ENCODE measurements around the gene SLC38A3.
"Not testable (repeated sequence)": the region's sequence is repeated elsewhere in the genome, so short reads cannot be mapped to it uniquely, and the experiment has no call there.

SLC38A3 gene

DNA sequence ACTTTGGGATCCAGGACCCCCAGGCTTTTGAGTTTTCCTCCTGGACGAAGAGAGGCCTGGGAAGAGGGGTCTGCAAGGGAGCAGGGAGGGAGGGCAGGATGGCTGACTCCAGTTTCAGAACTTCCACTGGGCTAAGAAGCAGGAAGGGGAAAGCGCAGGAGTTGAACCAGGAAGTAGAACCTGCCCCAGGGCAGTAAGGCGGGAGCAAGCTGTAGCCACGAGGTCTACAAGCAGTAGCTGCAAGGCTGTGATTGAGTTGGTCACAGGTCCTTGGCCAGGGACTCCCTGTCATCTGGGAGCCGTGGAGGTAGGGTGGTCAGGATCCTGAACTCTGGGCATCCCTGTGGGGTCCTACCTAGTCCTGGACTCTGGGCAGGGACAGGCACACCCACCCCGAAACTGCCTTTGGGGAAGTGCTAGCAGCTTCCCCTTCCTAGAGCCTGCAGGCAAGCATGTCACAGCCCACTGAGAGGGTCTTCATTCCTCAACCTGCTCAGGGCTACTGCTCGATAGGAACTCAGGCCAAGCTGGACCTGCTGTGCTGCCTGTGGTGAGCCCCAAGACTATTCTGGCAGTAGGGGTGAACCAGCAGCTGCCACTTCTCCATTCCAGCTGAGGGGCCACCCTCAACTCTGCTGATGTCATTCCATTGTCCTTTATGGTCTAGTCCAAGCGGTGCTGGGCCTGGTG is 25.2 kb downstream of the SLC38A3 start:
- no peak for DNase-seq (ENCODE audit: low read depth in 1 of 2, low spot score in 1 of 2)

DNA sequence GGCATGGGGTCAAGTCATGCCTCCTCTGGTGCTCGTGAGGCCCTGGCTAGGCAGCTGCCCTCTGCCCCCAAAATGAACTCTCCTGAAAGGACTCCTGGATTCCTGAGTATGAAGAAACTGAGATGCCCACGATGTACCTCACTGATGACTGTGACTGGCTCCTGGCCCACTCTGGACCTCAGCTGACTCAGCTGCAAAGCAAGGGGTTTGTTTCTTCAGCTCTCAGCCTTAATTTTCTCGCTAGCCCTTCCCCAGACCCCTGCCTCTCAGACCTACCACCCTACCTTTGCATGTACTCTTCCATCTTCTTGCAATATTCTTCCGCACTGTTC is 25.7 kb downstream of the SLC38A3 start:
- no peak for DNase-seq (ENCODE audit: low read depth in 1 of 2, low spot score in 1 of 2)

DNA sequence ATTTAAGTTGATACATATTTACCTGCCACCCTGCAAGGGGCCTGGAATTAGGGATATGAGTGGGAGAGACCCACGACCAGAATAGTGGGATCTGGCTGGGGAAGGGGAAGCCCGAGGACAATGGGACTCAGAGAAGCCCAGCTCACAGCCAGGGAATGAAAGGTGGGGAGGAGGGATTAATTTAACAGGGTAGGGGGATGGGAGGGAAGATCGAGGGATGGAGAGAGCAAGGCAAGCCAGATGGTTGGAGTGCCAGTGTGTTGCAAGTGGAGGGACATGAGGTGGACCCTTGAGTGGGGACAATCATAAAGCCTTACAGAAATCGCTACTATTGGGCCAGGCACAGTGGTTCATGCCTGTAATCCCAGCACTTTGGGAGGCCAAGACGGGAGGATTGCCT is 26.5 kb downstream of the SLC38A3 start:
- no peak for DNase-seq (ENCODE audit: low read depth in 1 of 2, low spot score in 1 of 2)

DNA sequence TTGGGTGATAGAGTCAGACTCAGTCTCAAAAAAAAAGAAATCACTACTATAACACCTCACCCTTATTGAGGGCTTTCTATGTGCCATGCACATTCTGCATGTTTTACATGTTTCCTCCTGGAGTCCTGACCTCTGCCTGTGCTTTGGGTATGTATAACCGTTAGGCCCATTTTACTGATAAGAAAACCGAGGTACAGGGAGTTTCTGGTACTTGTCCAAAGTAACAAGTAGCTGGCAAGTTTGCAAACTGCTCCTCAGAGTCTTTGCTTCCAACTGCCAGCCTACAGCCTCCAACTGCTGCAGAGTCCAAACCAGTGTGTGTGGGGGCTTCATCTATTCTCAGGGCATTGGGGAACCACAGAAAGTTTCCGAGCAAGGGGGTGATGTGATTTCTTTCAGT is 27.2 kb downstream of the SLC38A3 start:
- no peak for DNase-seq (ENCODE audit: low read depth in 1 of 2, low spot score in 1 of 2)

DNA sequence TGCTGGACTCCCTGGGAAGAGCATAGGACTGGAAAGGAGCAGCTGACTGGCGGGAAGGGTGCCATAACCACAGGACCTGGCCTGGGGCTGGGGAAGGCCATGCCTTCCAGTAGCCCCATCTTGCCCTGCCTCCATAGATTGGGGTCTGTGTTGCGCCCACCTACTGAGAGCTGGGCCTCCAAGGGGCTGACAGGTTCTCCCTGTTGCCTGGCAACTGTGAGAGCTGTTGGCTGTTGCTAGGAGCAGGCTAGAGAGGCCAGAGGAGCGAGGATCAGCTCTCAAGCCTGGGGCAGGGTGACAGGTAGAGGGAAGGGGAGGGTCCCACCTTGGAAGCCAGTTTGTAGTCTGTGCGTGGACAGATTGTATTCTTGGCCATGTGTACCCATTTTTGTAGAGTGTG is 28.1 kb downstream of the SLC38A3 start:
- DNase-seq (ENCODE audit: low read depth in 1 of 2, low spot score in 1 of 2), result no peak

DNA sequence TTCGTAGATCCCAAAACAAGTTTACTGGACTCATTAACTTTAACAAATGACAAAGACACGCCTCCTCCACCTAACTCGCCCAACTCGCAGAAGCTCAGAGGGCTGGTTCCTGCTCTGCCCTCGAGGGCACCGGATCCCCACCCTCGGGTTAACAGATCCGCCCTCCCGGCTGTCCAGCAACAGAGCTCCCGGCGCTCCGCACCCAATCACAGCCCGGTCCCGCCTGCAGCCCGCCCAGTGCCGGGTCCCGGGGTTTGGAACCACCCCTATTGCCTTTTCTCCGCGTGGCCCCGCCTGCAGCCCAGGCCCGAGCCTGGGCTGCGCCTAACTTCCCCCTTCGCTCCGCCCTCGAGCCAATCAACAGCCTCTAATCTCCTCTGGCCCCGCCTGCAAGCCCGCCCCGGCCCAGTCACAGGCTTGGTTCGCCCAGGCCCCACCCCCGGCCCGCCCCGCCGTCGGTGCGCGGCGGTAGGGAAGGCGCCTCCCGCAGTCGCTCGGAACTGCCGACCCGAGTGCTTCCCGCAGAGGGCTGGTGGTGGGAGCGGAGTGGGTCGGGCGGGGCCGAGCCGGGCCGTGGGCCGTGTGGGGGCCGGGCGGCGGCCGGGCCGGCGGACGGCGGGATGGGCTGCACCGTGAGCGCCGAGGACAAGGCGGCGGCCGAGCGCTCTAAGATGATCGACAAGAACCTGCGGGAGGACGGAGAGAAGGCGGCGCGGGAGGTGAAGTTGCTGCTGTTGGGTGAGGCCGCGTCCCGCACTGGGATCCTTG is 30.8 kb downstream of the SLC38A3 start, which contains the start of gene GNAI2:
GNAI2 (plus strand) TSS at position 489 of the 768 bp plus-strand sequence; CDS start at position 621, 132 bp downstream.
- DNase-seq (ENCODE audit: low read depth in 1 of 2, low spot score in 1 of 2), result peak; percentile 98 to 99

DNA sequence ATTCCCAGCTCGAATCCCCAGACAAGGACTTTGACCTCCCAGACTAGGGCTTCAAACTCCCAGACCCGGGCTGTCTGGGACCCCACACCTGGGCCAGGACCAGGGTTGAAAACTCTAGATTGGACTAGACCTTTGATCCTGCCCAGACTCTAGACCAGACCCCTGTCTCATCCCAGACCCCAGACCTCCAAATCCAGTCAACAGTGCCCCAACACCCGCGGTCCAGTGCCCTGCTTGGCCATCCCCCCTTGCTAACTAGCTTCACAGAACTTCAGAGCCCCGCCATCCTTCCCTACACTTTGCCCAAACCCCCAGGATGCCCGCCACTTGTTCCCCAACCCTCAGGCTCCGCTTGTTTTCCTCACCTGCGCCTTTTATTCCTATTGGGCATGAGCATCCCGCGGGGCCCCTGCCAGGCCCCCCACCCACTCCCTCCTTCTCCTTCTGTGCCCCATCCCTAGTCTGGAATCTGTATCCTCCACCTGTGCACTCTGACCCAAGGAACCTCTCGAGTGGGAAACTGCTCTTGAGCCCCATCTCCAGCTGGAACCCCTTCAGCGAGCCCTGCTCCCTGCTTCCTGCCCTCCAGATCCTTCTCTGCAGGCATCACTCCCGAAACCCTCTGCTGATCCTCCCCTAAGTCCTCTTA is 31.5 kb downstream of the SLC38A3 start:
- DNase-seq (ENCODE audit: low read depth in 1 of 2, low spot score in 1 of 2), result no peak

DNA sequence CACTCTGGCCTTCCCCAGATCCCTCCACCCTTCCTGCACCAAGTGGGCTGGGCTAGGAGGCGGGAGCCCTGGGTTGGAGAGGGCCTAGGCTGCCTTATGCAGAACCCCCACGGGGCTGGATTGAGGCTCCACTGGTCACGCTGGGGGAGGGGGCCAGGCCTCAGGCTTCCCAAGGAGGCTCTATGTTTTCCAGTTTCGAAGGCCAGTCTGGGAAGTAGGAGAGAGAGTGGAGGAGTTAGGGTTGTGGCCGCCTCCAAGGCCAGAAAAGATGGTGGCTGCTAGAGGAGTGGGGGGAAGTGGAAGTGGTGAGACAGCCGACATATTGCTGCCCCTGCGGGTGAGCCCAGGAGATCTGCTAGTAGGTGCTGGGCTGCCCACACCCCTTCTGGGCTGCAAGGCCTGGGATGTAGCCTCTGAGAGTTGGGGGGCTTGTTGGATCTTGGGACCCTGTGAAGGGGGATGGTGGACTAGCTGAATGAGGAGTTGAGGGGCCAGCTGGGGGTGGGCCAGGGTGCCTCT is 32.1 kb downstream of the SLC38A3 start:
- no peak for DNase-seq (ENCODE audit: low read depth in 1 of 2, low spot score in 1 of 2)

DNA sequence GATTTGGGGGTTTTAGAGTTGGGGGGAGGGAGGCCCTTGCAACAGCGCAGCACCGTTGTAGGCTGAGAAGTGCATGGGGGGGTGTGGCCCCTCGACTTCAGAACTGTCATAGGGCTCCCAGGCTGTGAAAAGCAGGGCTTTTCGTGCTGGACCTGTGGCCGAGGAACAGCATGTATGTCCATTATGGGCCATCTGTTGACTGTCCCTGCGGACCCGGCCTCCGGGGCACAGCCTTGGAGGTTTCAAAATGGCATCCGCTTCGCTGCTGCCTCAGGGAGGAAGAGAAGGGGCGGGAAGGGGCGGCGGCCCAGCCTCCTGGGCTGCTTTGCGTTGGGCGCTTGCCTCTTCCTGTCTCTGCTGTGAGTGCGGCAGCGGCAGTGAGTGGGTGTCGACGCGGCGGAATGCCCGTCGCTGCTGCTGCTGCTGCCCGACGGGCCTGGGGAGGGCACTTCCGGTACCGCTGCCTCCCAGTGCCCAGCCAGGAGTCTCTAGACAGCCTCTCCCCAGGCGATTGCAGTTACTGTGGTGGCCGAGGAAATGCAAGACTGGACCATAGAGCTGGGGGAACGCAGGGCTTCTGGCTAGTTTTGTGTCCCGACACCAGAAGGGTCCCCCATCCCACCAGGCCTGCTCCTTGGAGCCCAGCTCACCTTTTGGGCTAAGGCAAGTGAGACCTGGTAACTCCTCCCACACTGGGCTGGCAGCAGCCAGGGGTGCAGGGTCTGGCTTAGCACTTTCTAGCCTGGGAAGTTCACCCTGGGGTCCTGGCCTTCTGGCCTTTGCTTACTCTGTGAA is 32.9 kb downstream of the SLC38A3 start:
- DNase-seq (ENCODE audit: low read depth in 1 of 2, low spot score in 1 of 2), result peak; percentile 69 to 79

DNA sequence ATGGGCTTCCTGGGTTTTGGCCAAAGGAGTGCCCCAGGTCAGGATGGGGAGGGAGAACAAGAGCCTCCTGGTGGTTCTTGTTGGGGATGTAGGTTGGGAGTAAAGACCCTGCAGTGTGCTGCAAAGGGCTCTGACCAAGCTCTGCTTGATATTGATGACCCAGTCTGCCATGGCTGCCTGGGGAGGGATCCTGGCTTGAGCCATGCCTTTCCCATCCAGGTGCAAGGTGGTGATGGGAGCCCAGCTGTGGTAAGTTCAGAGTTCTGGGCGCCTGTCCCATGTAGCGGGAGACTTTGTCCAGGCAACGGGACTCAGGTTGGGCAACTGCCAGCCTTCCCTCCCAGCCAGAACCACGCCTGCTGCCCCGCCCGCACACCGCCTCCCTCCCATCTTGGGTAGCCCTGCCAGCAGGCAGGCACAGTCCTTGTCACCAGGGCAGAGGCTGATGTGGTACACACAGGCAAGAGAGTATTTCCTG is 33.5 kb downstream of the SLC38A3 start:
- no peak for DNase-seq (ENCODE audit: low read depth in 1 of 2, low spot score in 1 of 2)

DNA sequence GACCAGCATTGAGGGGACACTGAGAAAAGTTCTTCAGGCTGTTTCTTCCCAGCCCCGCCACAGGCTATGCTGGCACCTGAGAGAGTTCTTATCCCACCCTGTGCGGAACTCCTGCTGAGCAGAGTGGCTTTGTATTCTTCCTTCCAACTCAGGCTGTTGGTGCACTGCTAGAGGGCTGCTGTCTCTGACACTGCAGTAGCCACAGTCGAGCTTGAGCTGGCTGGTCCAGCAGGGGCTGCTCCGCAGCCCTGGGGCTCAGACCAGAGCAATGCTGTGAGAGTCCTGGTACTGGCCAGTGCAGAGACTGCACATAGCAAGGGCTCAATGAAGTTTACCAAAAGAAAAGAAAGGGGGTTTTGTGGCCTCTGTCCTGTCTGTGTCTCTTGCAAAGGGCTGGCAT is 34.6 kb downstream of the SLC38A3 start:
- DNase-seq (ENCODE audit: low read depth in 1 of 2, low spot score in 1 of 2), result no peak

DNA sequence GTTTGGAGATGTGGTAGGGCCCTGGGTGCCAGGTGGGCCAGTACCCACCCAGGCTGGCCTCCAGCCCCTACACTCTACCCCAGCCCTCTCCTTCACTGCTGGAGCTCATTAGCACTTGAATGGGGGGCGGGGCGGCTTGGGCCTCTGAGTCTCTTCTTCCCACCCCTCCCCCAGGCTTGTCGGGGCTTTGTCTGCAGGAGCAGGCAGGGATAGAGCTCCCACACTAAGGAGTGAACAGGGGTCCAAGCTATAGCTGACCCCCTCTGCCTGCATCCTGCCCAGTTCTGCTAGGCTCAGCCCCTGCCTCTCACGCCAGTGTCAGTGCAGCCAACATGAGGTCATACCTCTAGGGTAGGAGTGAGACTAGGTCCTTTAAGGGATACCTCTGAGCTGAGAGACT is 36.1 kb downstream of the SLC38A3 start:
- DNase-seq (ENCODE audit: low read depth in 1 of 2, low spot score in 1 of 2), result no peak

DNA sequence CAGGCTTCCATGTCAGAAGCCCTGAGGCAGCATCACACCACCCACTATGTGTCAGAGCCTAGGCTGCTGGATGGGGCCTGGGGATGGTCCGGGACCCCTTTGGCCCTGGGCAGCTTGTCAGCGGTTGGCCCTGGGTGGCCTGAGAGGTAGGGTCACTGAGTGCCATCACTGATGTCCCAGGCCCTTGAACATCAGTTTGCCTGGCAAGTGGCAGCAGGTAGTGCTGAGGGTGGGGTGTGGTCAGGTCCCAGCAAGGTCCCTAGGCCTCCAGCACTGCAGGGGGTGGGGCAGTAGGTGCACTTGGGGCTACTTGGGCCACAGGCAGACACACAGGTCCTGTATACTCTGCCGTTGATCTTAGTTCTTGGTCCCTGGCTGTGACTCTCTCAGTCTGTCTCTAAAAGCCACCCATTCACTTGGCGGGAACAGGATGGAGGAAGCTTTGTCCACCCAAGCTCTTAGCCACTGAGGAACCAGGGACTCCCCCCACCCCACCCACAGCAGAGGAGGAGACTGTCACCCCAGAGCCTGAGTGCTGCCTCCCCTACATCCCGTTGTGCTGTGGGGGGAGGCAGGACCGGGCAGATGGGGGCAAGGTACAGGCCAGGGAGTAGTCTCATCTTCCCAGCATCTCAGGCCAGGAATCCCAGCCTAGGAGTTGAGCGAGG is 36.8 kb downstream of the SLC38A3 start:
- DNase-seq (ENCODE audit: low read depth in 1 of 2, low spot score in 1 of 2), result no peak

DNA sequence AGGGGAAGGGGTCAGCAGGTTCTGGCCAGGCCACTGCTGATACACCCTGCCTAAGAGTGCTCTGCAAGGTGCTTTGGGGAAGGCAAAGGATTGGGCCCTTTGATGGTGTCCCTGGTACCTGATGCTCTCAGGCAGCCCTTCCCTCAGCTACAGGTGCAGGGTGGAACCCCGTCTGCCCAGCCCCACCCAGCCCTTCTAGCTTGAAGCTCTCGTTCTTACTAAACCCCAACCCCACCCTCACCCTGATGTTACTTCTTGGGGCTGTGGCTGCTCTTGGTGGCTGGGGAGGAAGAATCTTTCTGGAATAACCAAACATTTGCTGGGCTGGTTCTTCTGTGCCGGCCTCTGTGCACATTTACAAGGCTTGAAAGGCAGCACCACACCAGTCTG is 37.3 kb downstream of the SLC38A3 start:
- no peak for DNase-seq (ENCODE audit: low read depth in 1 of 2, low spot score in 1 of 2)

DNA sequence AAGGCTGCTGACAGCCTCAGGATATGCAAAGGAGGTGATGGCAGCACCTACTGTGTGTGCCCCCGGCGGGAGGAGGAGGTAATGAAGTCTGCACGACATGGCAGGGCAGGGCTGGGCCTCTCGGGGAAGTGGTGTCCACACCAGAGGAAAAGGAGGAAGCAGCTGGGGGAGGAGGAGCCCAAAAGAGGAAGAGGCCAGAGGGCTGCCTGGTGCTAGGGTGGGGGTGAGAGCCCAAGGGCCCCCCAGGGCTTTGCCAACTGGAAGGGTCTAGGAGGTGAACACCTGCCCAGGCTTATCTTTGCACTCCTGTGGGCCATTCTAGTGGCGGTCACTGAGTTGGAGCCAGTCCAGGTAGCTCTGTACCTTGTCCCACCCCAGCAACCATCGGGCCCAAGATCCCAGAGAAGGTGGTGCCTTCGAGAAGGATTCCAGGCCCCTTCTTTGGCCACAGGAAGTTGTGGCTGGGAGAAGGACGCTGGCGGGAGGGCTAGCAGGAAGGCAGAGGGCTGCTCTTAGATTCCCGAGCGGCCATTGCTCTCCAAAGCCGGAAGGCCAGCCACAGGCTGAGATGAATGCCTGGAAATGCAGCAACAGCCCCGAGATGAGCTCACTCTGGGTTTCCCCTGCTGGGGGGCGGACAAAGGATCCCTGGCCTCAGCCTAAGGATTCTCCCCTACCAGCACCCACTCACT is 37.9 kb downstream of the SLC38A3 start:
- no peak for DNase-seq (ENCODE audit: low read depth in 1 of 2, low spot score in 1 of 2)

DNA sequence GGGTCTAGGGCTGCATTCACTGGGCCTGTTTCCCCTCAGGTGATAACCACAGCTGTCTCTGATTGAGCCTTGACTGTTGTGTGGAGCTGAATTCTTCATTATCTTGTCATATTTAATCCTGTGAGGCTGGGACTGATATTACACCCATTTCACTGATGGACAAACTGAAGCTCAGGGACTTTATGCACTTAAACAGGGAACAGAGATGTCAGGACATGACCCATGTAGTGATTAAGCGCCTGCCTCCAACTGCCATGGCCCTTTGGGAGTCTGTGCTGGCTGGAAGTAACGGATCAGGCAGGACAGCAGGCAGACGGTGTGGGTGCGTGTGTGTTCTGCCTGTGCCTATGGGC is 38.4 kb downstream of the SLC38A3 start:
- DNase-seq (ENCODE audit: low read depth in 1 of 2, low spot score in 1 of 2), result no peak

DNA sequence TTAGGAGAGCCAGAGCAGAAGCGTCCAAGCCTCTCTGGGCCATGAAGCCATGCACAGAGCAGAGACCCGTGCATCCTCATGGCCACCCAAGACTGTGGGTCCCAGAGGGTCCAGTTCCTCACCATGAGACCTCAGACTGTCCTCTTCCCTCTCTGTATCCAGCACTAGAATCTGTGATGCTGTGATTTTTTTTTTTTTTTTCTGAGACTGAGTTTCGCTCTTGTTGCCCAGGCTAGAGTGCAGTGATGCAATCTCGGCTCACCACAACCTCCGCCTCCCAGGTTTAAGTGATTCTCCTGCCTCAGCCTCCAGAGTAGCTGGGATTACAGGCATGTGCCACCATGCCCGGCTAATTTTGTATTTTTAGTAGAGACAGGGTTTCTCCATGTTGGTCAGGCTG is 39.7 kb downstream of the SLC38A3 start:
- DNase-seq (ENCODE audit: low read depth in 1 of 2, low spot score in 1 of 2), result not testable (repeated sequence)

DNA sequence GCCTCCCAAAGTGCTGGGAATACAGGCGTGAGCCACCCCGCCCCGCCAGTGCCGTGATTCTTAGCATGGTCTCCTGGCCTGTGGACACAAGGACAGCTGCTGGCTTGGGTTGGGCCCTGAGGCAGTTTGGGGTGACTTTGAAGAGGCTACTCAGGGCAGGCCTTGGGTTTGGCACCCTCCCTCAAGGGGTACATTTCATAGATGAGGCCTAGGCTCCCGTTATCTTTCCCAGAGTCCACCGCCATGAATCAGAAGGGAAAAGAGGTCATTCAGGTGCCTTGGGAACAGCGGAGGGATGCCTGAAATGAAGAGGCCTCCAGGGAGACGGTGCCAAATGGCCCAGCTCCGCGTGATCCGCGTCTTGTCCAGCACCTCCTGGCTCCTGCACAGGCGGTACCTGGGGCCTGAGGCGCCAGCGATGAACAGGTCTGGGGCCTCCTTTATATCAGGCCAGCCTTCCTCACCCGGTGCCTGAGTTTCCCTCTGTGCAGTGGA is 40.2 kb downstream of the SLC38A3 start:
- DNase-seq (ENCODE audit: low read depth in 1 of 2, low spot score in 1 of 2), result no peak

DNA sequence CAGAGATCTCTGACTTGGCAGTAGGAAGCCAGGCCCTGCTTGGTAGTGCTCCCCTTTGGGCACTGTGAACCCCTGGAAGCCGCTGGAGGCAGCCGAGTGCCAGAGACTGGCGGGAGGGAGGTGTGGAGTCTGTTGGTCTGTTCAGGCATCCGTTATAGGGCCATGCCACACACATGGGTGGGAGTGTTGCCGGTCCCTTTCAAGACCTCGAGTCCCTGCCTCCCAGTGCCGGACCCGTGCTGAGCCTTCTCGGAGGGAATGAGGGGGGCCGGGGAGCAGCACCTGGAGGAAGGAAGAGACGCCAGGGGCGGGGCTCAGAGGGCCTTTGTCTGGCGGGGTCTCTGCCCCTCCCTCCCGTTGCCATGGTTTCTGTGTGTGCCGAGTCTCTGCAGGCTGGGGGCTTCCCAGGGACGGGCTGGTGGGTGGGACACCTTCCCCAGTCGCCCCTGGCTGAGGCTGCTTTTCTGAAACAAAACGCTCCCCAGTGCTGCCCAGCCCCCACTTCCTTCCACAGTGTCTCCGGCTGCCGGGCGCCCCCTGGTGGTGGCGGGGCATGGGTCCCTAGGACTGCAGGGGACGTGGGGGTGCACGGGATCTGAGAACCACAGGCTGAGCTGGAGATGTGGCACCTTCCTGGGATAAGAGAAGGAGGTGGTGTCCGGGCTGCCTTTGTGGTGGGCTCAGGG is 40.9 kb downstream of the SLC38A3 start:
- DNase-seq (ENCODE audit: low read depth in 1 of 2, low spot score in 1 of 2), result peak; percentile 90 to 95

All from stimulated activated CD4-positive, alpha-beta T cell treated with anti-CD3 and anti-CD28 coated beads, Interleukin-15, amount 100 ng/mL, for 1 hour (primary cell).